Measurements from ENCODE around the gene CORO2A.
A peak's percentile ranks its signal among the peaks of the same experiment; 100 is the strongest.
"Not testable (repeated sequence)": the region's sequence is repeated elsewhere in the genome, so short reads cannot be mapped to it uniquely, and the experiment has no call there.

The CORO2A gene

GRCh38 chr9:98187926-98188325 is 4.5 kb downstream of the CORO2A start:
- DNase-seq: no peak

DNA sequence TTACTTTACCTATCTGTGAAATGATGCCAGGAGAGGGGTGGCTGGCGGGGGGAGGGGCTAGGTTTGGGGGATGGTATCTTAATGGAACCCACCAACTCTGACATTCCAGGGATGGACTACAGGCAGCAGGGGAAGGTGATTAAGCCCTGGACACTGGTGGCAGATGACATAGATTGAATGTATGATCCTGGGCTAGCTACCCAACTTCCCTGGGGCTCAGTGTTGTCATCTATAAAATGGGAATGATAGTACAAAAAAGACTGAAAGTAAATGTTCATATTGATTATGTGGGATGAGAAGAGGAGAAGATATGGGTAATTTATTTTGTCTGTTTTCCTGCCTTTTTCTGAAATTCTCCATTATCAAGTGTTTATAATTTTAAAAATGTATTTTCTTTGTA is 6.2 kb downstream of the CORO2A start:
- DNase-seq: no peak

GRCh38 chr9:98185611-98186171 is 6.7 kb downstream of the CORO2A start:
- no peak for DNase-seq

DNA sequence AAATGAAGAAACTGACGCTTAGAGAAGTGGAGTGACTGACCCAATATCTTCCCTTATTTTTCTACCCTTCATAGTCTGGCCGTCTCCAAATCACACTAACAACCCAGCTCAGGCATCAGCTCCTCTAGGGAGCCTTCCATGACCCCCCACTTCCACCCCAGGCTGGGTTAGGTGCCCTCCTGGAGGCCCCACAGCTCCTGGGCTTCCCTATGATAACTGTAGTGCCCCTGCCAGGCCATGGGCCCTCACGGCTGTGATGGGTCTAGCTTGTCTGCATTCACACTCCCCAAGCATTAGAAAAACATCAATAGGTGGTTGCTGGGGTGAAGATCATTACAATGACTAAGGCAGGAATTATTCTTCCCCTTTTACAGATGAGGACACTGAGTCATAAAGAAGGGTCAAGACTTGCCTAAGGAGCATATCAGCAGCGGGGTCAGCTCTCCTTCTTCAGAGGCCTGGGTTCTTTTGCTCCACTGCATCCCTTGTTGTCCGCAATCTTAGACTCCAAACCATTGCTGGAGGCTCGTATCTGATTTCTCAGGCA is 7.3 kb downstream of the CORO2A start:
- no peak for DNase-seq

DNA sequence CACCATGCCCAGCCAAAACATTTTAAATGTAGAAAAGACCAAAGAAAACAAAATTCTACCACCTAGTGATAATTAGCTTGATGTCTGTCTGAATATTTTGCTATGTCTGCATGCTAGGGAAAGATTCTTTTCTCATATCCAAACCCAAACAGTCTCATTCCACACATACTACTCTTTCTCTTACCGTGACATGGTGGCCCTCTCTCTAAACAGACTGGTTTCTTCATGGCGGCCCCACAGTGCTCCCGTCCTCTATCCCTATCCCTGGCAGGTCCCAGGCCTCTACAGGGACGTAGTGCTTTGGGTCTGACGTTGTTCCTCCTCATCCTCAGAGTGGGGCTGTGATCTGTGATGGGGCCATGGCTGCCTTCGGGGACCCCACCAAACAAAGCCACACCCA is 8.1 kb downstream of the CORO2A start:
- no peak for DNase-seq

DNA sequence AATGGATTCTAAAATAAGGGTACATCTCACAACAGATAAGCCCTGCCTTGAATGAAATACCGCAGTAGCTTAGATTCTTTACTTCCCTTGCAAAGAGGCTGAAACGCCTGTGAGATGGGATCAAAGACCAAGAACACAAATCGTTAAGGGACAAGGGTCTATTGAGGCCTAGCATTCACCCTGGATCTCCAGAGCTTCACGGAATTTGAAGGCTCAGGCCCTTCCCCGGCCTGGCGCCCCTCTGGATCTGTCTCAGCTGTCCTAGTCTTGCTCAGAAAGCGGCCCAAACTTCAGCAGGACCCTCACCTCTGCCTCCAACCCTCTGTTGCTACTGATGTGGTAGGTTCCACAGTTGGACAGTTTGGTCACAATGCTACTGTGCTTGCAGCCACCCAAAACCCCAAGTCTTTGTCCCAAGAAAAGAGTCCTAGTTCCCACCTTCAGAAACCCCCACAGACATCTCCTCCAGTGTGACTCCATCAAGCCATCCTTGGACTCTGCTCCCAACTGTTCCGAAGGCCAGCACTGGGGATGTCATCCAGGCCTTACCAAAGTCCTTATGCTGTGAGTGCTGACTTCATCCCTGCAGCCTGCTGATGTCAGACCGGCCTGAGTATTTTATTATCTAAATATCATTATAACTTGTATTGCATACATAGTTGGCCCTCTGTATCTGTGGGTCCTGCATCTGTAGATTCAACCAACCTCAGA is 9.4 kb downstream of the CORO2A start:
- DNase-seq: no peak

- no peak for DNase-seq
Measured at GRCh38 chr9:98182069-98182820, 10.2 kb downstream of the CORO2A start.

GRCh38 chr9:98181746-98182068 is 10.7 kb downstream of the CORO2A start:
- DNase-seq: no peak

GRCh38 chr9:98180996-98181395 is 11.4 kb downstream of the CORO2A start:
- DNase-seq: no peak

GRCh38 chr9:98178874-98179850 is 13.3 kb downstream of the CORO2A start:
- DNase-seq: no peak

GRCh38 chr9:98176391-98177259 is 15.8 kb downstream of the CORO2A start:
- DNase-seq: no peak

- no peak for DNase-seq
Measured at GRCh38 chr9:98175762-98176161, 16.7 kb downstream of the CORO2A start.

DNA sequence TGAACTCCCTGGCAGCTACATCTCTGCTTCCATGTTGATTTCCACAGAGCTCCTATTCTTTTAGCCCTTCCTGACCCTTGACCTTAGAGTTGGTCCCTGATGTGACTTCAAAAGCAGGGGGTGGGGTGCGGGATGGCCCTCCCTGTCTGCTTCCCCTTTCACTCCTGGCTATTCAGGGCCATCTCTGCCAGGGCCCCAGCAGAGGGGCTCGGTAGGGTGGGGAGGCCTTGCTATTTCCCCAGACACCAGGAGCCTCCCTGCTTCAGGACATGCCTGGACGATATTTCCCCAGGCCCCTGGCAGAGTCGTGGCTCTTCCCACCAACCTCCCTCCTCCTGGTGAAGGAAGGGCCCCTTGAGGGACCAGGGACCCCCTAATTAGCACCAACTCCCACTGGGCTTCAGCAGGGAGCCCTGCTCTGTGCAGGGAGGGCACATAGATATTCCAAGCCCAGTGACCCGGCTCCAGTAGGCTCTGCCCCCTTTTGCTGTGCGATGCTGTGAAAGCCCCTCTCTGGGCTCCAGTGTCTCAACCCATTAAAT is 17.3 kb downstream of the CORO2A start:
- no peak for DNase-seq

DNA sequence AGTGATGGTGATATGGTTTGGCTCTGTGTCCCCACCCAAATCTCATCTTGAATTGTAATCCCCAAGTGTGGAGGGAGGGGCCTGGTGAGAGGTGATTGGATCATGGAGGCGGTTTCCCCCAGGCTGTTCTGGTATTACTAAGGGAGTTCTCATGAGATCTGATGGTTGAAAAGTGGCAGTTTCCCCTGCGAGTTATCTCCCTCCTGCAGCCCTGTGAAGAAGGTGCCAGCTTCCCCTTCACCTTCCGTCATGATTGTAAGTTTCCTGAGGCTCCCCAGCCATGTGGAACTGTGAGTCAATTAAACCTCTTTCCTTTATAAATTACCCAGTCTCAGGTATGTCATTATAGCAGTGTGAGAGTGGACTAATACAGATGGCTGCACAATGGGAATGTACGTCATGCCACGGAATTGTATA is 17.9 kb downstream of the CORO2A start:
- not testable (repeated sequence) for DNase-seq

GRCh38 chr9:98173181-98173580 is 19.3 kb downstream of the CORO2A start:
- DNase-seq: no peak

DNA sequence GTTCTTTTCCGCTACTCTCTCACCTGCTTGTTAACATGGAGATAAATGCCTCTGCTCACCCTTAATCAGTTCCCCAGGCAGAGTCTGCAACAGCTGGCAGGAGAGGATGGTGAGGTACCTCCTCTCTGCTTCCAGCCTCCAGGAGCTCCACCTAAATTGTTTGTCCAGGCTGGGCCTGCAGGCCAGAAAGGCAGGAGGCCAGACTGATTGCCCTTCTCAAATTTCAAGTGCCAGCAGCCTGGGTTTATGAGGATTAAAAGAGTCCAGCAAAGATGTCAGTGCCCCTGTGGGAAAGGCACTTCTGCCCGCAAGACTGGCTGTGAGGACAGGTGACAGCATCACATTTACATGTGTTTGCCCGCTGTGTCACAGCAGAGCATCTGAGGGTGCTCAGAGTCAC is 19.8 kb downstream of the CORO2A start:
- DNase-seq: peak; percentile 13

GRCh38 chr9:98171176-98171925 is 21.1 kb downstream of the CORO2A start:
- no peak for DNase-seq

- DNase-seq: no peak
Measured at GRCh38 chr9:98168941-98169488, 23.4 kb downstream of the CORO2A start.

DNA sequence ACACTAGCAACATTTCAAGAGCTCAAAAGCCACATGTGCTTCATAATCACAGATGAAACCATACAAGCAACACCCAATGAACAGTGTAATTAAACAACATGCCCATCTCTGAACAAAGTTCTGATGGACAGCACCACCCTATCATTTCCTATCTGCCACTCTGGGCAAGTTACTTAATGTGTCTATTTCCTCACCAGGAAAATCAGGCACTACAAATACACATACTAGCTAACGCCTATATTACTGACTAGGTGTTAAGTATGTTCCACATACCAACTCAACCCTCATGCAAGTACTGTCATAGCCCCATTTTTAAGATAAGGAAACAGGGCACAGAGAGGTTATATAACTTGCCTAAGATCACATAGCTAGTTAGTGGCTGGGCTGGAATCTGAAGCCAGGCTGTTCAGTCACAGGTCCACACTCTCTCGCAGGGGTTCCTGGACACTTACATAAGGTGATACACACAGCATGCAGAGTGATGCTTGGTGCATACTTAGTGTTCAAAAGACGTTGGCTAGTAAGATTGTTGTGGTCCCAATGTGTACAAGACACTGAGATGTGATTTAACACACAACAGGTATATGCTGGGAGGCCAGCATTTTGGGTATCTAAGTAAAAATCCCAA is 24.2 kb downstream of the CORO2A start:
- no peak for DNase-seq

GRCh38 chr9:98164912-98165311 is 27.5 kb downstream of the CORO2A start:
- no peak for DNase-seq
